Measurements from ENCODE around the gene ALK.

Gene ALK

GRCh38 chr2:29900971-29901633 lies 20.3 kb downstream of the ALK start:
- Histone ChIP-seq H3K4me3 (ENCODE audit: low read depth in 1 of 2, low read length in 2 of 2) (no peak overlapping the region), H2AFZ (ENCODE audit: low read depth, low read length) (no peak overlapping the region), H3K36me3 (ENCODE audit: insufficient read depth, low read length) (no peaks in the 10 kb centered on the region), H3K79me2 (ENCODE audit: insufficient read depth, low read length) (no peaks in the 10 kb centered on the region), H3K27me3 (ENCODE audit: insufficient read depth, low read length, poor library complexity) (peaks cover 21% of the 10 kb centered on the region), H3K4me1 (ENCODE audit: insufficient read depth, low read length) (no peaks in the 10 kb centered on the region), H3K9ac (ENCODE audit: low read depth, low read length) (no peak overlapping the region), H3K4me2 (ENCODE audit: insufficient read depth, low read length) (no peak overlapping the region), H3K9me3 (ENCODE audit: insufficient read depth, low read length, severe bottlenecking) (no peaks in the 10 kb centered on the region), H4K20me1 (ENCODE audit: insufficient read depth, low read length) (no peaks in the 10 kb centered on the region), H3K27ac (ENCODE audit: low read length) (no peak overlapping the region)
- no peak for DNase-seq
- no peak for ATAC-seq (ENCODE audit: insufficient read depth, low read depth)
- no peak for TF ChIP-seq EZH2 (IDR thresholded peaks at IDR 0.05; ENCODE audit: borderline replicate concordance, low read depth, low read length, severe bottlenecking)
- TF ChIP-seq, protein P1, sequence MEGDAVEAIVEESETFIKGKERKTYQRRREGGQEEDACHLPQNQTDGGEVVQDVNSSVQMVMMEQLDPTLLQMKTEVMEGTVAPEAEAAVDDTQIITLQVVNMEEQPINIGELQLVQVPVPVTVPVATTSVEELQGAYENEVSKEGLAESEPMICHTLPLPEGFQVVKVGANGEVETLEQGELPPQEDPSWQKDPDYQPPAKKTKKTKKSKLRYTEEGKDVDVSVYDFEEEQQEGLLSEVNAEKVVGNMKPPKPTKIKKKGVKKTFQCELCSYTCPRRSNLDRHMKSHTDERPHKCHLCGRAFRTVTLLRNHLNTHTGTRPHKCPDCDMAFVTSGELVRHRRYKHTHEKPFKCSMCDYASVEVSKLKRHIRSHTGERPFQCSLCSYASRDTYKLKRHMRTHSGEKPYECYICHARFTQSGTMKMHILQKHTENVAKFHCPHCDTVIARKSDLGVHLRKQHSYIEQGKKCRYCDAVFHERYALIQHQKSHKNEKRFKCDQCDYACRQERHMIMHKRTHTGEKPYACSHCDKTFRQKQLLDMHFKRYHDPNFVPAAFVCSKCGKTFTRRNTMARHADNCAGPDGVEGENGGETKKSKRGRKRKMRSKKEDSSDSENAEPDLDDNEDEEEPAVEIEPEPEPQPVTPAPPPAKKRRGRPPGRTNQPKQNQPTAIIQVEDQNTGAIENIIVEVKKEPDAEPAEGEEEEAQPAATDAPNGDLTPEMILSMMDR (IDR thresholded peaks at IDR 0.05; ENCODE audit: borderline replicate concordance, extremely low read depth, low read length, poor library complexity, severe bottlenecking), result no peak

- H4K20me1 ChIP-seq (ENCODE audit: insufficient read depth, low read length), result no peaks in the 10 kb centered on the region
- DNase-seq, result no peak
- H3K27ac ChIP-seq (ENCODE audit: low read length), result no peak overlapping the region
- H2AFZ ChIP-seq (ENCODE audit: low read depth, low read length), result no peak overlapping the region
- ATAC-seq (ENCODE audit: insufficient read depth, low read depth), result no peak
- H3K36me3 ChIP-seq (ENCODE audit: insufficient read depth, low read length), result no peaks in the 10 kb centered on the region
- H3K27me3 ChIP-seq (ENCODE audit: insufficient read depth, low read length, poor library complexity), result peaks cover 13% of the 10 kb centered on the region
- TF ChIP-seq EZH2 (IDR thresholded peaks at IDR 0.05; ENCODE audit: borderline replicate concordance, low read depth, low read length, severe bottlenecking), result no peak
- TF ChIP-seq, protein P1 (IDR thresholded peaks at IDR 0.05; ENCODE audit: borderline replicate concordance, extremely low read depth, low read length, poor library complexity, severe bottlenecking), result no peak
- H3K9me3 ChIP-seq (ENCODE audit: insufficient read depth, low read length, severe bottlenecking), result no peaks in the 10 kb centered on the region
- H3K4me2 ChIP-seq (ENCODE audit: insufficient read depth, low read length), result no peak overlapping the region
- H3K4me1 ChIP-seq (ENCODE audit: insufficient read depth, low read length), result no peaks in the 10 kb centered on the region
- no peaks in the 10 kb centered on the region for H3K79me2 ChIP-seq (ENCODE audit: insufficient read depth, low read length)
- H3K9ac ChIP-seq (ENCODE audit: low read depth, low read length), result no peak overlapping the region
- no peak overlapping the region for H3K4me3 ChIP-seq (ENCODE audit: low read depth in 1 of 2, low read length in 2 of 2)
Observed at GRCh38 chr2:29898999-29899398, 22.4 kb downstream of the ALK start.

DNA sequence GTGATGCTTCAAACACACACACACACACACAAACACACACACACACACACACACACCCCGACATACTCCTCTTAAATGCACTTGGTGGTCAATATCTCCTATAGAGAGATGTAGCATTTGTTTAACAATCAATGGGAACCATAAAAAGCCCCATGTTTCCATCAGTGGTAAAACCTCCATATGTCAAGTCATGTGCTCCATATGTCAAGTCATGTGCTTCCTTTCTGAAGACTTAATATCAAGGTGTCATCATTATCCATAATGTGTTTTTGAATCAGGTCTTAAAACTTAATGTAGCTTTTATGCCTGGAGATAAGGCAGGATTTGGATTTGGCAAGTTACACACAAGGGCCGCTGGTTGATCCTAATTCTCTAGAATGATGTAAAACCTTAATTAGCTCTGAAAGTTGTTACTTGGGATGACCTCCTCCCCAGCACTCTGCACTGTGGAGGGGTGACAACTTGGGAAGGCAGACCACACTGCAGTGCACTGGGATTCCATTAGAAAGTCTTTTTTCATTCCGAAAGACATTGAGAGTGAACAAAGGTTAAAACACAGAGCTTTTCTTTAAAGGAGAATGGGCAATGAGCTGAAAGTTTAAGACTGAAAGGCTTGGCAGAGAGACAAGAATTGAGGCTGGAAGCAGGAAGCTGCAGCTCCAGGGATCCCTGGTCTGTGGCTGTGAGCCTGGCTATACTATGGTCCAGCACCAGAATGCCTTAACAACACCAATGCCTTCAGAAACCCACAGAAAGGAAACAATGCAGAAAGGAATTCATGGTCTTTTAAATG lies 26.4 kb downstream of the ALK start:
- Histone ChIP-seq H4K20me1 (ENCODE audit: insufficient read depth, low read length) (no peaks in the 10 kb centered on the region), H3K36me3 (ENCODE audit: insufficient read depth, low read length) (no peaks in the 10 kb centered on the region), H3K27ac (ENCODE audit: low read length) (no peak overlapping the region), H3K9me3 (ENCODE audit: insufficient read depth, low read length, severe bottlenecking) (no peaks in the 10 kb centered on the region), H3K4me3 (ENCODE audit: low read depth in 1 of 2, low read length in 2 of 2) (no peak overlapping the region), H3K79me2 (ENCODE audit: insufficient read depth, low read length) (no peaks in the 10 kb centered on the region), H3K27me3 (ENCODE audit: insufficient read depth, low read length, poor library complexity) (peaks cover 15% of the 10 kb centered on the region), H3K9ac (ENCODE audit: low read depth, low read length) (no peak overlapping the region), H3K4me1 (ENCODE audit: insufficient read depth, low read length) (no peaks in the 10 kb centered on the region), H2AFZ (ENCODE audit: low read depth, low read length) (no peak overlapping the region), H3K4me2 (ENCODE audit: insufficient read depth, low read length) (no peak overlapping the region)
- DNase-seq (no peak), ATAC-seq (ENCODE audit: insufficient read depth, low read depth) (no peak)
- TF ChIP-seq, protein P1 (IDR thresholded peaks at IDR 0.05; ENCODE audit: borderline replicate concordance, extremely low read depth, low read length, poor library complexity, severe bottlenecking), result no peak
- no peak for TF ChIP-seq EZH2 (IDR thresholded peaks at IDR 0.05; ENCODE audit: borderline replicate concordance, low read depth, low read length, severe bottlenecking)

Measured in DND-41 (cell line).